Smooth muscle cell (in vitro differentiated cells): ENCODE results near the gene COX7A2L. TPM values are rescaled to one million over a fixed set of nuclear protein-coding genes. Genes with fewer than 3 reads are reported as not detected.
A peak's percentile ranks its signal among the peaks of the same experiment; 100 is the strongest.

Source experiments
- DNase-seq: peaks from one replicate; lab custom pipeline; 2025; ENCODE audit not compliant: unreplicated experiment; lab: John Stamatoyannopoulos, UW
- H2AFZ ChIP-seq: fragments of 200-600 bp; sonication (generic); 2 replicates; pipeline ENCODE4 v1.6.0; 2016; ENCODE audit warnings: antibody characterized with exemption, low read depth, mild to moderate bottlenecking
- H3F3A ChIP-seq: fragments of 200-600 bp; sonication (generic); 2 replicates; pipeline ENCODE4 v1.6.0; 2017; ENCODE audit warnings: antibody characterized with exemption, low read depth
- H3K27ac ChIP-seq: fragments of 200-600 bp; sonication (generic); 2 replicates; pipeline ENCODE4 v1.5.1; 2016; ENCODE audit warnings: low read depth, mild to moderate bottlenecking
- H3K27me3 ChIP-seq: fragments of 200-600 bp; sonication (generic); 2 replicates; pipeline ENCODE4 v1.6.1; 2016; ENCODE audit warnings: low read depth, mild to moderate bottlenecking
- H3K36me3 ChIP-seq: fragments of 200-600 bp; sonication (generic); 2 replicates; pipeline ENCODE4 v1.5.1; 2016; ENCODE audit warnings: low read depth
- H3K4me1 ChIP-seq: fragments of 200-600 bp; sonication (generic); 2 replicates; pipeline ENCODE4 v1.5.1; 2016; ENCODE audit warnings: low read depth
- H3K4me2 ChIP-seq: fragments of 200-600 bp; sonication (generic); 2 replicates; pipeline ENCODE4 v1.6.0; 2016; ENCODE audit warnings: mild to moderate bottlenecking
- H3K4me3 ChIP-seq: fragments of 200-600 bp; sonication (generic); 2 replicates; pipeline ENCODE4 v1.5.1; 2016; ENCODE audit warnings: mild to moderate bottlenecking
- H3K79me2 ChIP-seq: fragments of 200-600 bp; sonication (generic); 2 replicates; pipeline ENCODE4 v1.6.0; 2016; ENCODE audit warnings: low read depth, mild to moderate bottlenecking
- H3K9ac ChIP-seq: fragments of 200-600 bp; sonication (generic); 2 replicates; pipeline ENCODE4 v1.6.0; 2016; ENCODE audit warnings: low read depth
- H3K9me3 ChIP-seq: fragments of 200-600 bp; sonication (generic); replicated peaks from 2 replicates; pipeline ENCODE4 v1.5.1; 2016; ENCODE audit warnings: low read depth
- H4K20me1 ChIP-seq: fragments of 200-600 bp; sonication (generic); 2 replicates; pipeline ENCODE4 v1.6.0; 2016; ENCODE audit warnings: low read depth
- CTCF ChIP-seq: fragments of 200-600 bp; sonication (generic); IDR thresholded peaks from 2 replicates; pipeline ENCODE4 v1.5.1; 2017; ENCODE audit warnings: borderline replicate concordance, mild to moderate bottlenecking, antibody characterized with exemption; ENCODE audit not compliant: insufficient read depth, poor library complexity, severe bottlenecking
- WGBS: methylation state at CpG from one replicate; pipeline ENCODE4 v1.1.7; 2016; ENCODE audit warnings: low lambda C conversion rate; 5-methylcytosine and 5-hydroxymethylcytosine counted together
- polyA plus RNA-seq: library from polyadenylated mRNA; unstranded; fragments of >200 nt; fragmentation: Nextera tagmentation; extraction: Ambion mirVana; gene quantifications from 2 replicates; pipeline ENCODE4 v1.2.1, GENCODE V29; 2016
- total RNA-seq: library from RNA; depleted of rRNA; stranded (reverse); fragments of >200 nt; gene quantifications from 2 replicates; pipeline ENCODE4 v1.2.3, GENCODE V29; 2014

COX7A2L gene
- total and polyA plus RNA-seq, 2 experiments from 2014 or later, result 93.3 to 145 TPM

GRCh38 chr2:42390401-42390969 is 29.5 kb upstream of the COX7A2L start:
- H3K4me2 ChIP-seq, result no peak overlapping the region
- TF ChIP-seq CTCF, result no peak
- H2AFZ ChIP-seq, result no peak overlapping the region
- H3K79me2 ChIP-seq, result no peaks in the 10 kb centered on the region
- no peaks in the 10 kb centered on the region for H3K36me3 ChIP-seq
- no peaks in the 10 kb centered on the region for H3K27me3 ChIP-seq
- H3K9ac ChIP-seq, result no peak overlapping the region
- H3K4me1 ChIP-seq, result no peaks in the 10 kb centered on the region
- no peaks in the 10 kb centered on the region for H3K9me3 ChIP-seq
- no peaks in the 10 kb centered on the region for H3F3A ChIP-seq
- DNase-seq, result no peak
- 94% methylated on average over 5 of the region's 5 CpGs for WGBS
- no peaks in the 10 kb centered on the region for H4K20me1 ChIP-seq
- no peak overlapping the region for H3K27ac ChIP-seq
- H3K4me3 ChIP-seq, result no peak overlapping the region

GRCh38 chr2:42386682-42387081 is 25.7 kb upstream of the COX7A2L start:
- DNase-seq, result no peak
- H3K4me2 ChIP-seq, result no peak overlapping the region
- no peaks in the 10 kb centered on the region for H3K27me3 ChIP-seq
- H3K9ac ChIP-seq, result no peak overlapping the region
- H3F3A ChIP-seq, result no peaks in the 10 kb centered on the region
- no peak overlapping the region for H2AFZ ChIP-seq
- H3K9me3 ChIP-seq, result no peaks in the 10 kb centered on the region
- H4K20me1 ChIP-seq, result no peaks in the 10 kb centered on the region
- H3K27ac ChIP-seq, result no peak overlapping the region
- no peaks in the 10 kb centered on the region for H3K4me1 ChIP-seq
- TF ChIP-seq CTCF, result peak; percentile 24
- H3K79me2 ChIP-seq, result no peaks in the 10 kb centered on the region
- WGBS, result 94% methylated on average over 5 of the region's 5 CpGs
- no peak overlapping the region for H3K4me3 ChIP-seq
- H3K36me3 ChIP-seq, result no peaks in the 10 kb centered on the region

GRCh38 chr2:42385225-42385624 is 24.2 kb upstream of the COX7A2L start:
- Histone ChIP-seq H3K9ac (no peak overlapping the region), H3K27ac (no peak overlapping the region), H3K27me3 (no peaks in the 10 kb centered on the region), H3K9me3 (no peaks in the 10 kb centered on the region), H3K36me3 (no peaks in the 10 kb centered on the region), H3K79me2 (no peaks in the 10 kb centered on the region), H4K20me1 (no peaks in the 10 kb centered on the region), H3K4me3 (no peak overlapping the region), H3F3A (no peaks in the 10 kb centered on the region), H3K4me1 (no peaks in the 10 kb centered on the region), H3K4me2 (no peak overlapping the region), H2AFZ (no peak overlapping the region)
- TF ChIP-seq CTCF, result no peak
- WGBS, result 72% methylated on average over 7 of the region's 7 CpGs
- no peak for DNase-seq

GRCh38 chr2:42383855-42384530 is 23.0 kb upstream of the COX7A2L start:
- Histone ChIP-seq H2AFZ (no peak overlapping the region), H3K4me2 (no peak overlapping the region), H3K79me2 (no peaks in the 10 kb centered on the region), H3K27ac (no peak overlapping the region), H3K4me1 (no peaks in the 10 kb centered on the region), H3K9ac (no peak overlapping the region), H3F3A (no peaks in the 10 kb centered on the region), H3K36me3 (no peaks in the 10 kb centered on the region), H3K4me3 (no peak overlapping the region), H3K9me3 (no peaks in the 10 kb centered on the region), H4K20me1 (no peaks in the 10 kb centered on the region), H3K27me3 (no peaks in the 10 kb centered on the region)
- DNase-seq, result no peak
- TF ChIP-seq CTCF, result no peak
- WGBS, result 92% methylated on average over 11 of the region's 11 CpGs
